Measurements from ENCODE around the gene OTOF.

- TF ChIP-seq CTCF (conservative IDR thresholded peaks at IDR 0.05; ENCODE audit: low read length) (no peak), EZH2phosphoT487 (IDR thresholded peaks at IDR 0.05; ENCODE audit: borderline replicate concordance) (no peak)
These were observed 67.1 kb downstream of the OTOF start for GRCh38 chr2:26410764-26411243.
